ENCODE measurements around the gene FBL.
"Not testable (repeated sequence)": the region's sequence is repeated elsewhere in the genome, so short reads cannot be mapped to it uniquely, and the experiment has no call there.

Gene FBL

DNA sequence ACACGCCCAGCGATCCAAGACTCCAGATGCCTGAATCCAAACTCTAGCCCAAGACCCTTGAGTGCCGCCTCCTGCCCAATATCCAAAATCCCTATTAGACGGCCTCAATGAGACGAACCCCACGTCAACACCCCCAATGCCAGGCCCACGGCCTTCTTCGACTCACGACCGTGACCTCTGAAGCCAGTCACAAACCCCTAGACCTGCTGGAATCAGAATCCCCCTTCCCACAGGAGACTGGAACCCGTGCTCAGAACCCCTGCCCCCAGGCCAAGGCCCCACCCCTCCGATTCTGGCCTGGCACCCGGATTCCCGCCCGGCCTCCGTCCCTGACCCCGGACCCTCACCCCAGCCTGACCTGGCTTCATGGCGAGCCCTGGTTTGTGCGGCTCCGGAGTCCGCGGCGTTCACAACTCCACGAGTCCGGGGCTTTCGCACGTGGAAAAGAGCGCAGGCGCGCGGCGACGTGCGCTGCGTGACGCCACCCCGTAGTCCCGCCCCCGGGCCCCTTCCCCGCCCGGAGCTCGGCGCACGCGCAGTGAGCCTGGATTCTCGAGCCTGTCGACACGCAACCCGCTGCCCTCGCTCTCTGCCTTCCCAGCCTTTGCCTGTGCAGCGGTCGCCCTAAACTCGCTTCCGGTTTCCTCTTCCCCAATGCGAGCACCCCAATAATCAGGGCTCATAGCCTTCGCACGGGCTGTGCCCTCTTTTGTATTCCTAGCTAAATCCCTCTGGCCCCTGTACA lies at the start of gene FBL:
FBL (minus strand) TSS at position 447 of the 745 bp plus-strand sequence; CDS start at position 368, 79 bp downstream.
- DNase-seq (ENCODE audit: low read depth in 2 of 2), result peak; percentile 65 to 66

DNA sequence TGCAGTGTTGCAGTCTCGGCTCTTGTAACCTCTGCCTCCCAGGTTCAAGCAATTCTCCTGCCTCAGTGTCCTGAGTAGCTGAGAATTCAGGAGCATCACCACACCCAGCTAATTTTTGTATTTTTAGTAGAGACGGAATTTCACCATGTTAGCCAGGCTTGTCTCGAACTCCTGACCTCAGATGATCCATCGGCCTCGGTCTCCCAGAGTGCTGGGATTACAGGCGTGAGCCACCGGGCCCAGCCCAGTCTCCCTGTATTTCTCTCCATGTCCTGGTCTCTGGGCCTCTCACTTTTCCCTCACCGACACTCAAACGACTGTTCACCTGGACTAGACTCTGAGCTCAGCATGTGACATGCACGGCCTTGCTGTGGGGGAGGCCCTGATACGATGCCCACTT lies 48.9 kb upstream of the FBL start:
- DNase-seq (ENCODE audit: low read depth in 2 of 2), result not testable (repeated sequence)

DNA sequence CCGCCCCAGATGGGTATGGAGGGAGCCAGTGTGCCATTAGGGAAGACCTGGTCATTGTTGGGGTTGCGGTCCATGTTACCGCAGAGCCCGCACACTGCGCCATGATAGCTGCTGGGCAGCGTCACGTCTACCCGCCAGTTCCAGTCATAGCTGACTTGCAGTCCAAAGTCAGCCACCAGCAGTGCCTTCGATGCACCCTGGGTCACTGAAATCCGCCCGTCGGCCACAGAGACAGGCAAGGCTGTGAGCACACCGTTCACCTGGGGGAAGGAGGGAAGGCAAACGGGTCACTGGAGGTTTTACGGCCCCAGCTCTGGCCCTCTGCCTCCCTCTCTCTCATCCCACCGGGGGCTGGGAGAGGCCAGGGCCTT lies 48.0 kb upstream of the FBL start:
- DNase-seq (ENCODE audit: low read depth in 2 of 2), result not testable (repeated sequence)

DNA sequence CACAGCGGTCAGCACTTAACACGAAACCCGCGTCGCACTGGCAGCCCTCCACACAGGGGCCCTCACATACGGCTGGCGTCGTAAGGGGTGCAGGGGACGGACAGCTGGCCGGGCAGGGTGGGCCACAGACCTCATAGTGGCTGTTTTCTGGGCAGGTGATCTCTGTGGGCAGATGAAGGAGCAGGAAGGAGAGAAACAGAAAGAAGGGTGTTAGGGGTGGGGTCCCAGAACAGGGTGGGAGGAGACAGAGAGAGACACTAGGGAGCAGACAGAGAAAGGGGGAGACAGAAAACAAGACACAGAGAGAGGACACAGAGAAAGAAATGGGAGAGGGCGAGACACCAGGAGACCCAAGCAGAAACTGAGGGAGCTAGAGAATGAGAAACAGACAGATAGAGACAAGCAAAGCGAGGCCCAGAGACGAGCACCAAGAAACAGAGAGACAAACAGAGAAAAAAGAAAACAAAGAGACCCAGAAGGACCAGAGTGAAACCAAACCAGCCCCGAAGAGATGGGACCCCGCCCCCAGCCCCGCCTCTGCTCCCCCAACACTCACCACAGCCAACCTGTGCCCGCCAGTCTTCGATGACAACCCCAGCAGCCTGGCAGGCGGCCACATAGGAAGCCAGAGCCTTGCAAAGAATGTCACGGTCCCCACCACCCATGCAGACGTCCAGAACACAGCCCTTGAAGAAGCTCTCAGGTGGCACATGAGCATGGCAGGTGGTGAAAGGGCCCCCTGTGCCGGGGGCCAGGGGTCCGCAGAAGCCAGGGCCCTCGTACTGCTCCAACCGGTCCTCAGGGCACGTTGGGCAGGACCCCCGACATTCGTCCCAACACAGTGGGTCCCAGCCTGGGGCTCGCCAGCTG lies 47.4 kb upstream of the FBL start:
- not testable (repeated sequence) for DNase-seq (ENCODE audit: low read depth in 2 of 2)

- DNase-seq (ENCODE audit: low read depth in 2 of 2), result not testable (repeated sequence)
Measured at GRCh38 chr19:39892506-39892902, 46.3 kb upstream of the FBL start.

DNA sequence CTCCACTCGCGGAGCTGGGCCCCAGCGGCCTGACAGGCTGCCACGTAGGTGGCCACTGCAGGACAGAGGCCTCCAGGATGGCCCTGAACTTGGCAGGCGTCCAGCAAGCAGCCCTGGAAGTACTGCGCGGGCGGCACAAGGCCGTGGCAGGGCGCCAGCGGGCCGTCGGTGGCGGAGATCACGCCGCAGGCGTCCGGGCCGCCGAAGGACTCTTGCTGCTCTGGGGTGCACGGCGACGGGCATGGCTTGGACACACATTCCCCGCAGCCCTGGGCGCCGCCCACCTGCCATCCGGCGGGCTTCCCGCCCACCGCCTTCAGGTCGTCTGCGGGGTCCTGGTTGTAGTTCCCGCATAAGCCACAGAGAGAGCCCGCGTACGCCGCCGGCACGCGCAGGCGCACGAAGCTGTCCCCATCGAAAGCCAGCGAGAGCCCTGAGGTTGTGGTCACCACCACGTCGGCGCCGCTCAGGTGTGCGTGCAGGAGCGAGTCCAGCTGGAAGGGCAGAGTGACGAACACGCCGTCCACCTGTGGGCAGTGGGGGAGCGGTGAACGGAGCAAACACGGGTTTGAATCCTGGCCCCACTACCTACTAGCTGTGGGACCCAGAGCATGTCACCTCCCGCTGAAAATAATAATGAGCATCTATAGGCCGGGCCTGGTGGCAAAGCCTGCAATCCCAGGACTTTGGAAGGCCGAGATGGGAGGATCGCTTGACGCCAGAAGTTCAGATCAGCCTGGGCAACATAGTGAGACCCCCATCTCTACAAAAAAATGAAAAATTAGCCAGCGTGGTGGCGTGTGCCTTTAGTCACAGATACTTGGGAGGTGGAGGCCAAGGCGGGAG lies 45.7 kb upstream of the FBL start:
- not testable (repeated sequence) for DNase-seq (ENCODE audit: low read depth in 2 of 2)

- DNase-seq (ENCODE audit: low read depth in 2 of 2), result no peak
Measured at GRCh38 chr19:39890755-39891551, 44.8 kb upstream of the FBL start.

DNA sequence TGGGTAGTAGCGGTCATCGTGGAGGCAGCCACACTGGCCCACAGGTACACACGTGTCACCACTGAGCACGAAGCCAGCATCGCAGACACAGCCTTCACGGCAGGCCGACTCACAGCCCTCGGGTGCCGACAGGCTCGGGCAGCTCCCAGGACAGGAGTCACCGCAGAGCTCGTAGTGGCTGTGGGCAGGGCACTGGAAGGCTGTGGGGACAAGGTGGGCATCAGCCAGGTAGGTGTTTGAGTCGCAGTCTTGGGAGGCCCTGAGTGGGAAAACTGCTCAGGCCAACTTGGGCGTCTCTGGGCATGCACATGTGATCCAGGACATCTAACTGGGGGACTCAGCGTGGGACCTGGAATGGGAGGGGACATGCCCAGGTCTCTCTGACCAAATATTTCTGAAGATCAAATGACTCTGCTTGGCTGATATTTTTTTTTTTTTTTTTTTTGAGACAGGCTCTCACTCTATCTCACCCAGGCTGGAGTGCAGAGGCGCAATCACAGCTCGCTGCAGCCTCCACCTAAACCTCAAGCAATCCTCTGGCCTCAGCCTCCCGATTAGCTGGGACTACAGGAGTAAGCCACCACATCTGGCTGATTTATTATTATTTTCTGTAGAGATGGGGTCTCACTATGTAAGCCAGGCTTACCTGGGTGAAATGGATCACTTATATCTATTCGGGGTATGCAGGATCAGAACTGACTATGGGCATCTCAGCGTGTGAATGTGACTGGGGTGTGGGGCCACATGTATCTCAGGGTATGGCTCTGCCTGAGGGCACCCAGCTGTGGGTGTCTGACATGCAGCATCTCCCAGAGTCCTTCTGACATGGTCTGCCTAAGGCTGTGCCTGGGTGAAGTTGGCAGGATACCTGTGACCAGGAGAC lies 43.9 kb upstream of the FBL start:
- DNase-seq (ENCODE audit: low read depth in 2 of 2), result not testable (repeated sequence)

DNA sequence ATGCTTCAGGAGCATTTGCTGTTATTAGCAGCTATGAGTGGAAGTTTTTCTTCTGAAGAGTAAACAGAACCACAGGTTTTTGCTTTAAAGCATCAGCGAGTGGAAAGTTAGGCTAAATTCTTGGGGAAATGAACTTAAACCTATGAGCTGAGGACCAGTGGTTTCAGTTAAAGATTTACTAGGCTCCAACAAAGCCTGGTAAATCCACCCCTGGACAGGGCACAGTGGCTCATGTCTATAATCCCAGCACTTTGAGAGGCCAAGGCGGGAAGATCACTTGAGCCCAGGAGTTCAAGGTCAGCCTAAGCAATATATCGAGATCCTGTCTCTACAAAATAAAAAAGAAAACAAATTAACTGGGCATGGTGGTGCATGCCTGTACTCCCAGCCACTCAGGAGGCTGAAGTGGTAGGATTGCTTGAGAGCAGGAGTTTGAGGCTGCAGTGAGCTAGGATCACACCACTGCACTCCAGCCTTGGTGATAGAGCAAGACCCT lies 41.3 kb upstream of the FBL start:
- not testable (repeated sequence) for DNase-seq (ENCODE audit: low read depth in 2 of 2)

- DNase-seq (ENCODE audit: low read depth in 2 of 2), result not testable (repeated sequence)
Measured at GRCh38 chr19:39885821-39886554, 39.8 kb upstream of the FBL start.

GRCh38 chr19:39884721-39885120 lies 38.5 kb upstream of the FBL start:
- DNase-seq (ENCODE audit: low read depth in 2 of 2), result not testable (repeated sequence)

- DNase-seq (ENCODE audit: low read depth in 2 of 2), result not testable (repeated sequence)
Measured at GRCh38 chr19:39882645-39883044, 36.5 kb upstream of the FBL start.

- not testable (repeated sequence) for DNase-seq (ENCODE audit: low read depth in 2 of 2)
Measured at GRCh38 chr19:39881495-39882110, 35.4 kb upstream of the FBL start.

- DNase-seq (ENCODE audit: low read depth in 2 of 2), result not testable (repeated sequence)
Measured at GRCh38 chr19:39880241-39880640, 34.1 kb upstream of the FBL start.

DNA sequence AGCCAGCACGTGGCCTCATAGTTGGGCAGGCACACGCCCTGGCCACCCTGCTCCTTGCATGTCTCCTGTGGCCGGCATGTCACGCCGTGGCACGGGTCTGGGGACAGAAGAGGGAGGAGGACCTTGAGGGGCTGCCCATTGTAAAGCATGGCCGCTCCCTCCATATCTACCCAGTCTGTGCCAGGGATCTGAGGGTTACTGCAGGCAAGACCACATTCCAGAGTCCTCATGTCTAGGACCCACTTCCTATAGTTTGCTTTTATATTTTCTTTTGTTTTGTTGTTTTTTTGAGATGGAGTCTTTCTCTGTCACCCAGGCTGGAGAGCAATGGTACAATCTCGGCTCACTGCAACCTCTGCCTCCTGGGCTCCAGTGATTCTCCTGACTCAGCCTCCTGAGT lies 33.6 kb upstream of the FBL start:
- DNase-seq (ENCODE audit: low read depth in 2 of 2), result not testable (repeated sequence)

- not testable (repeated sequence) for DNase-seq (ENCODE audit: low read depth in 2 of 2)
Measured at GRCh38 chr19:39878866-39879265, 32.7 kb upstream of the FBL start.

GRCh38 chr19:39878398-39878797 lies 32.2 kb upstream of the FBL start:
- DNase-seq (ENCODE audit: low read depth in 2 of 2), result no peak

DNA sequence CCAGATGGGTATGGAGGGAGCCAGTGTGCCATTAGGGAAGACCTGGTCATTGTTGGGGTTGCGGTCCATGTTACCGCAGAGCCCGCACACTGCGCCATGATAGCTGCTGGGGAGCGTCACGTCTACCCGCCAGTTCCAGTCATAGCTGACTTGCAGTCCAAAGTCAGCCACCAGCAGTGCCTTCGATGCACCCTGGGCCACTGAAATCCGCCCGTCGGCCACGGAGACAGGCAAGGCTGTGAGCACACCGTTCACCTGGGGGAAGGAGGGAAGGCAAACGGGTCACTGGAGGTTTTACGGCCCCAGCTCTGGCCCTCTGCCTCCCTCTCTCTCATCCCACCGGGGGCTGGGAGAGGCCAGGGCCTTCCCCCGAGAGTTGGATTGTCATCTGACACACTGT lies 31.8 kb upstream of the FBL start:
- DNase-seq (ENCODE audit: low read depth in 2 of 2), result not testable (repeated sequence)

DNA sequence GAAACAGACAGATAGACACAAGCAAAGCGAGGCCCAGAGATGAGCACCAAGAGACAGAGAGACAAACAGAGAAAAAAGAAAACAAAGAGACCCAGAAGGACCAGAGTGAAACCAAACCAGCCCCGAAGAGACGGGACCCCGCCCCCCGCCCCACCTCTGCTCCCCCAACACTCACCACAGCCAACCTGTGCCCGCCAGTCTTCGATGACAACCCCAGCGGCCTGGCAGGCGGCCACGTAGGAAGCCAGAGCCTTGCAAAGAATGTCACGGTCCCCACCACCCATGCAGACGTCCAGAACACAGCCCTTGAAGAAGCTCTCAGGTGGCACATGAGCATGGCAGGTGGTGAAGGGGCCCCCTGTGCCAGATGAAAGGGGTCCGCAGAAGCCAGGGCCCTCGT lies 31.3 kb upstream of the FBL start:
- DNase-seq (ENCODE audit: low read depth in 2 of 2), result not testable (repeated sequence)

Measured in fibroblast of skin of left biceps (primary cell).